GM18873 (cell line): ENCODE measurements around the gene SPEN.
"Not testable (repeated sequence)": the region's sequence is repeated elsewhere in the genome, so short reads cannot be mapped to it uniquely, and the experiment has no call there.

Source experiments
- ATAC-seq: cut with Tn5 transposase; IDR thresholded peaks from one replicate; pipeline ENCODE4 v1.9.1; 2021; ENCODE audit warnings: mild to moderate bottlenecking, moderate library complexity, moderate number of reproducible peaks; ENCODE audit not compliant: unreplicated experiment, low FRiP score

Gene SPEN

GRCh38 chr1:15974855-15975254 lies 127.3 kb downstream of the SPEN start:
- no peak for ATAC-seq

GRCh38 chr1:15975358-15975804 lies 127.9 kb downstream of the SPEN start:
- ATAC-seq: no peak

GRCh38 chr1:15975805-15976680 lies 128.5 kb downstream of the SPEN start, which contains the start of gene ZBTB17:
TSS of gene ZBTB17 (minus strand) at chr1:15976101. CDS start at chr1:15948495, 27,606 bp downstream.
- peak; percentile 56 for ATAC-seq

GRCh38 chr1:15977947-15978346 lies 130.4 kb downstream of the SPEN start:
- ATAC-seq: not testable (repeated sequence)

GRCh38 chr1:15981679-15982078 lies 134.2 kb downstream of the SPEN start:
- ATAC-seq: no peak

- ATAC-seq: no peak
Observed at GRCh38 chr1:15983275-15983674, 135.8 kb downstream of the SPEN start.

- no peak for ATAC-seq
Observed at GRCh38 chr1:15985611-15986297, 138.2 kb downstream of the SPEN start.

GRCh38 chr1:15988856-15989736 lies 141.6 kb downstream of the SPEN start:
- no peak for ATAC-seq

GRCh38 chr1:15989776-15990175 lies 142.3 kb downstream of the SPEN start:
- ATAC-seq: no peak
